Natural killer cell (primary cell): ENCODE data around the gene IL10RA. TPM values are rescaled to one million over a fixed set of nuclear protein-coding genes. Genes with fewer than 3 reads are reported as not detected.

Source experiments
- ATAC-seq, 3 donors: fragments of 150-1000 bp in 2 of 3; fragments of 200-7000 bp in 1 of 3; cut with Tn5 transposase; 1 replicate in 1 of 3; 2 replicates in 2 of 3; pipeline ENCODE4 v1.10.0; 2021; ENCODE audit warnings: mild to moderate bottlenecking in 2 of 3, moderate library complexity in 2 of 3
- DNase-seq, 2 donors: peaks; one replicate each; pipeline versions ENCODE4 v3.0.0 to v3.0.0-alpha.2; 2013 to 2021; ENCODE audit warnings: mixed read lengths in 1 of 2
- H3K27ac ChIP-seq: one replicate; pipeline ENCODE4 v1.5.1; 2013; ENCODE audit warnings: mild to moderate bottlenecking, low read length
- H3K27me3 ChIP-seq: one replicate; pipeline ENCODE4 v1.6.1; 2013; ENCODE audit warnings: low read length; ENCODE audit not compliant: control insufficient read depth, insufficient read depth
- H3K36me3 ChIP-seq: one replicate; pipeline ENCODE4 v1.6.1; 2013; ENCODE audit warnings: low read length; ENCODE audit not compliant: control insufficient read depth, insufficient read depth
- H3K4me1 ChIP-seq: one replicate; pipeline ENCODE4 v1.6.1; 2013; ENCODE audit warnings: low read length; ENCODE audit not compliant: control insufficient read depth, insufficient read depth
- H3K4me3 ChIP-seq: one replicate; pipeline ENCODE4 v1.5.1; 2013; ENCODE audit warnings: low read length
- H3K9me3 ChIP-seq: one replicate; pipeline ENCODE4 v1.6.1; 2013; ENCODE audit warnings: low read length; ENCODE audit not compliant: control insufficient read depth, insufficient read depth
- H3K27ac Mint-ChIP-seq, 2 donors: one replicate each; pipeline ENCODE4 v1.8.0; 2022; ENCODE audit warnings: mild to moderate bottlenecking in 2 of 2, mixed read lengths in 2 of 2, moderate library complexity in 1 of 2
- H3K27me3 Mint-ChIP-seq, 2 donors: one replicate each; pipeline ENCODE4 v1.8.0; 2022; ENCODE audit warnings: low read depth in 2 of 2, mixed read lengths in 2 of 2
- H3K36me3 Mint-ChIP-seq: one replicate; pipeline ENCODE4 v1.8.0; 2022; ENCODE audit warnings: mixed read lengths
- H3K4me1 Mint-ChIP-seq, 2 donors: one replicate each; pipeline ENCODE4 v1.8.0; 2022; ENCODE audit warnings: mixed read lengths in 2 of 2
- H3K4me3 Mint-ChIP-seq: one replicate; pipeline ENCODE4 v1.8.0; 2022; ENCODE audit warnings: mild to moderate bottlenecking, moderate library complexity, mixed read lengths
- H3K9me3 Mint-ChIP-seq, 2 donors: one replicate each; pipeline ENCODE4 v1.8.0; 2022; ENCODE audit warnings: mixed read lengths in 2 of 2
- CTCF ChIP-seq: fragments of 200-600 bp; IDR thresholded peaks from one replicate; pipeline ENCODE4 v1.8.0; 2022; ENCODE audit warnings: antibody characterized with exemption
- WGBS: methylation state at CpG from one replicate; pipeline ENCODE4 v1.1.7; 2013; ENCODE audit warnings: missing lambda C conversion rate; ENCODE audit not compliant: insufficient coverage; 5-methylcytosine and 5-hydroxymethylcytosine counted together
- intact Hi-C: fragments of 100-400 bp; cut with micrococcal nuclease; formaldehyde crosslinking; loops from one replicate; pipeline ENCODE4 v1.14.2; 2022
- total RNA-seq, 4 donors: library from RNA; stranded (reverse); fragments of 120-200 nt in 1 of 4; gene quantifications; one replicate each; pipeline versions ENCODE4 v1.2.3 to v1.2.4, GENCODE V29; 2013 to 2022

Gene IL10RA
- total RNA-seq, 3 donors from 2014 or later (not counting 1 experiment from before 2014, with no cell fraction given): 263 to 286 (median 268) TPM

- Histone ChIP-seq H3K9me3 (no peaks in the 10 kb centered on the region), H3K27ac (no peak overlapping the region), H3K4me3 (no peak overlapping the region), H3K36me3 (no peaks in the 10 kb centered on the region), H3K27me3 (no peaks in the 10 kb centered on the region), H3K4me1 (peaks cover 69% of the 10 kb centered on the region)
- Mint-ChIP-seq H3K36me3 (no peaks in the 10 kb centered on the region), H3K9me3 (no peaks in the 10 kb centered on the region), H3K27ac (no peak overlapping the region), H3K4me3 (no peak overlapping the region), H3K27me3 (no peaks in the 10 kb centered on the region), H3K4me1 (peaks cover 64 to 68% of the 10 kb centered on the region in 2 donors)
- intact Hi-C loops: no loop called here
- ATAC-seq (no peak), DNase-seq (no peak)
- no peak for TF ChIP-seq CTCF
- WGBS: 87% methylated on average over 3 of the region's 4 CpGs
Measured at GRCh38 chr11:118047749-118048148, 61.6 kb downstream of the IL10RA start.

- no peaks in the 10 kb centered on the region for H3K36me3 Mint-ChIP-seq
- peaks cover 75% of the 10 kb centered on the region for H3K4me1 ChIP-seq
- TF ChIP-seq CTCF: no peak
- H3K27ac ChIP-seq: no peak overlapping the region
- peak overlapping the region in 1 of 2 donors; percentile 49 for H3K27ac Mint-ChIP-seq
- ATAC-seq (no peak), DNase-seq (peak in 1 of 2 donors; percentile 30)
- no peak overlapping the region for H3K4me3 ChIP-seq
- no peaks in the 10 kb centered on the region for H3K9me3 ChIP-seq
- no peaks in the 10 kb centered on the region for H3K27me3 ChIP-seq
- no peaks in the 10 kb centered on the region for H3K9me3 Mint-ChIP-seq
- intact Hi-C loops: no loop called here
- peak overlapping the region; percentile 42 for H3K4me3 Mint-ChIP-seq
- no peaks in the 10 kb centered on the region for H3K27me3 Mint-ChIP-seq
- WGBS: 92% methylated on average over 9 of the region's 11 CpGs
- H3K4me1 Mint-ChIP-seq: peaks cover 72% of the 10 kb centered on the region in 2 donors
- no peaks in the 10 kb centered on the region for H3K36me3 ChIP-seq
Measured at GRCh38 chr11:118048472-118049370, 62.5 kb downstream of the IL10RA start.

DNA sequence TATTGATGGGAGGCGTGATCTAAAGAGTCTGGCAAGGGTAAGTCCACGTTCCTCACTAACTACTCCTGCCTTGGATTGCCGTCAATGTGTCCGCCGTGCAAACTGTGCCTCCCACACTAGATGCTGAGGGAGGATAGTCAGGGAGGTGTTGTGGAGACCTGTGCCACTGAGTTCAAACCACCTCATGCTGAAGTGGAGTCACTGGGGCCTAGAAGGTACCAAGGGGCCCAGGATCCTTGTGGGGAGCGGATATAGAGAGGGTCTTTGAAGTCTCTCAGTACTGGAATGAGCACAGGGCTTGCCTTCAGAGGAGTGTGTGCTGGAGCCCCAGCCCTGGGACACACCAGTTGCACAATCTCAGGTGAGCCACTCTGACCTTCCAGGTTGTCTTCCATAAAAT is 63.6 kb downstream of the IL10RA start:
- H3K27me3 ChIP-seq: no peaks in the 10 kb centered on the region
- intact Hi-C loops: loop anchor here (5.0 kb wide), 2 partner anchors 62 to 622 kb away; partner anchors contain the start of gene IL10RA
- H3K9me3 ChIP-seq: no peaks in the 10 kb centered on the region
- no peaks in the 10 kb centered on the region for H3K36me3 Mint-ChIP-seq
- no peak for DNase-seq
- H3K4me1 ChIP-seq: peaks cover 70% of the 10 kb centered on the region
- no peaks in the 10 kb centered on the region for H3K9me3 Mint-ChIP-seq
- H3K36me3 ChIP-seq: no peaks in the 10 kb centered on the region
- no peak overlapping the region for H3K4me3 Mint-ChIP-seq
- H3K27ac ChIP-seq: no peak overlapping the region
- H3K27me3 Mint-ChIP-seq: no peaks in the 10 kb centered on the region
- no peak for TF ChIP-seq CTCF
- no peak for ATAC-seq
- H3K4me1 Mint-ChIP-seq: peaks cover 69 to 70% of the 10 kb centered on the region in 2 donors
- no peak overlapping the region for H3K4me3 ChIP-seq
- WGBS: 100% methylated on average over 6 of the region's 6 CpGs
- H3K27ac Mint-ChIP-seq: no peak overlapping the region
